Placental epithelial cell (primary cell): ENCODE data around the gene AADACL4. TPM values are rescaled to one million over a fixed set of nuclear protein-coding genes. Genes with fewer than 3 reads are reported as not detected.

Experiments used
- small RNA-seq: library from RNA; depleted of rRNA; stranded (forward); fragments of <200 nt; gene quantifications from one replicate; pipeline ENCODE3, GENCODE V24; 2012
- total RNA-seq: library from RNA; depleted of rRNA; stranded (reverse); fragments of >200 nt; gene quantifications from 2 replicates; pipeline ENCODE4 v1.2.3, GENCODE V29; 2012

Gene AADACL4
- total RNA-seq, result under 0.01 TPM in 1 of 2 replicates, not detected in the other

GRCh38 chr1:12643785-12644184 lies at the start of gene AADACL4:
AADACL4 (plus strand) TSS chr1:12644085; CDS start chr1:12644547, 462 bp downstream.

GRCh38 chr1:12617901-12618660 lies 25.8 kb upstream of the AADACL4 start, which contains the start of gene DHRS3:
DHRS3 (minus strand) TSS chr1:12618210; CDS start chr1:12617348, 862 bp downstream.

GRCh38 chr1:12715896-12716437 lies 72.1 kb downstream of the AADACL4 start, which contains the start of gene AADACL3:
AADACL3 (plus strand) TSS chr1:12716110; CDS start chr1:12716177, 67 bp downstream.

Small RNAs within 50 kb of the gene (small RNA-seq; reads per million reads assigned to genes)
- gene AC244670.1, result not detected

Other genes with a start within 250 kb of the AADACL4 start
- gene DHRS3, start 25.9 kb upstream of the AADACL4 start, total RNA-seq, result 16.1 and 29.1 TPM in 2 replicates
- not detected in 2 replicates for gene AADACL3, start 72.0 kb downstream of the AADACL4 start, total RNA-seq
- not detected in 2 replicates for gene CFAP107, start 102.1 kb downstream of the AADACL4 start, total RNA-seq
- gene PRAMEF12, start 129.7 kb downstream of the AADACL4 start, total RNA-seq, result not detected in 2 replicates
- 0.11 TPM in 1 of 2 replicates, not detected in the other for gene PRAMEF1, start 147.3 kb downstream of the AADACL4 start, total RNA-seq
- not detected in 2 replicates for gene PRAMEF11, start 187.3 kb downstream of the AADACL4 start, total RNA-seq
- gene HNRNPCL1, start 204.6 kb downstream of the AADACL4 start, total RNA-seq, result not detected in 2 replicates
- gene PRAMEF2, start 213.0 kb downstream of the AADACL4 start, total RNA-seq, result not detected in 2 replicates
- not detected in 2 replicates for gene PRAMEF4, start 242.1 kb downstream of the AADACL4 start, total RNA-seq